Kidney epithelial cell (primary cell): ENCODE measurements around the gene FADS6. TPM values are rescaled to one million over a fixed set of nuclear protein-coding genes. Genes with fewer than 3 reads are reported as not detected.

ENCODE experiments used
- DNase-seq: peaks from one replicate; pipeline ENCODE4 v3.0.0-alpha.2; 2010; ENCODE audit warnings: low read depth
- H3K27me3 ChIP-seq: 2 replicates; pipeline ENCODE4 v1.6.0; 2011; ENCODE audit warnings: low read length; ENCODE audit not compliant: control insufficient read depth, insufficient read depth
- H3K36me3 ChIP-seq: 2 replicates; pipeline ENCODE4 v1.5.1; 2011; ENCODE audit warnings: low read length; ENCODE audit not compliant: control insufficient read depth, insufficient read depth
- H3K4me3 ChIP-seq: 2 replicates; pipeline ENCODE4 v1.5.1; 2011; ENCODE audit warnings: low read depth, mild to moderate bottlenecking, control low read depth, low read length
- total RNA-seq: library from RNA; depleted of rRNA; stranded (reverse); fragments of >200 nt; gene quantifications from 2 replicates; pipeline ENCODE4 v1.2.3, GENCODE V29; 2015
- TF ChIP-seq, protein P1 (sequence below): IDR thresholded peaks from 2 replicates; pipeline ENCODE4 v1.5.1; 2011; ENCODE audit warnings: mild to moderate bottlenecking, moderate library complexity, low read length, control low read depth, inconsistent platforms; ENCODE audit not compliant: insufficient read depth, poor library complexity, severe bottlenecking

The FADS6 gene
- total RNA-seq, 1 donor from 2014 or later = not detected

DNA sequence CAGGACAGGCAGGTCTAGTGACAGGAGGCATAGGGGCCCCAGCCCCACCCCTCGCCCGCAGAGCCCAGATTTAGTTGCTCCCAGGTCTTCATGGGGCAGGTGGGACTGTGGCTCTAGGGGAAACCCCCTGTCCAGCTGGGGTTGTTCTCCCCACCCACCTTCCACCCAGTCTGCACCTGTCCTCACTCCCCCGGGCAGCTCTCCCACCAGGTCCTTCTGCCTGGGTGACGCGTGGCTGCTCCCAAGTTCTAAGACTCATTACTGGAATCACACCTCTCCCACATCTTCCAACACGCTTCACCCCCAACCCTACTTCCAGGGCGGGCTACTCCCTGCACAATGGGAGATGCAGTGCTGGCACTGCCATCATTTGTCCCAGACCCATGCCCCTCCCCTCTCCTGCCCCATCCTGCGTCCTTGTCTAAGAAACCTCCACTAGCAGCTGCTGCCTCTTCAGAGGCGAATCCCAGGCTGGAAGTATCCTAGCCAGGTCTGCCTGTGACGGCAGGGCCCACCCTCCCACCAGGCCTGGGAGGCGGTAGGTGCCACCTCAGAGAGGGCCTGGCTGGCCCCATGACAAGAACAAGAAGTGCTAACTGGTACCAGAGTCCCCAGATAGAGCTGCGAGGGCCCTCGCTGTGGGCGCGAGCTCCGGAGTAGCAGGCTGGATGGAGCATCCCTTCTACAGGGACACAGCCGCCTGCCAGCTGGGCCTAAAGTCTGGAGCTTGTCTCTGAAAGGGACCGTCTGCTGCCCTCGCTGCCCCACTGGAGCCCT is 56.6 kb downstream of the FADS6 start:
- TF ChIP-seq, protein P1, sequence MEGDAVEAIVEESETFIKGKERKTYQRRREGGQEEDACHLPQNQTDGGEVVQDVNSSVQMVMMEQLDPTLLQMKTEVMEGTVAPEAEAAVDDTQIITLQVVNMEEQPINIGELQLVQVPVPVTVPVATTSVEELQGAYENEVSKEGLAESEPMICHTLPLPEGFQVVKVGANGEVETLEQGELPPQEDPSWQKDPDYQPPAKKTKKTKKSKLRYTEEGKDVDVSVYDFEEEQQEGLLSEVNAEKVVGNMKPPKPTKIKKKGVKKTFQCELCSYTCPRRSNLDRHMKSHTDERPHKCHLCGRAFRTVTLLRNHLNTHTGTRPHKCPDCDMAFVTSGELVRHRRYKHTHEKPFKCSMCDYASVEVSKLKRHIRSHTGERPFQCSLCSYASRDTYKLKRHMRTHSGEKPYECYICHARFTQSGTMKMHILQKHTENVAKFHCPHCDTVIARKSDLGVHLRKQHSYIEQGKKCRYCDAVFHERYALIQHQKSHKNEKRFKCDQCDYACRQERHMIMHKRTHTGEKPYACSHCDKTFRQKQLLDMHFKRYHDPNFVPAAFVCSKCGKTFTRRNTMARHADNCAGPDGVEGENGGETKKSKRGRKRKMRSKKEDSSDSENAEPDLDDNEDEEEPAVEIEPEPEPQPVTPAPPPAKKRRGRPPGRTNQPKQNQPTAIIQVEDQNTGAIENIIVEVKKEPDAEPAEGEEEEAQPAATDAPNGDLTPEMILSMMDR = no peak
- H3K4me3 ChIP-seq = no peak overlapping the region
- no peak for DNase-seq
- H3K27me3 ChIP-seq = peaks cover 21% of the 10 kb centered on the region
- no peaks in the 10 kb centered on the region for H3K36me3 ChIP-seq

DNA sequence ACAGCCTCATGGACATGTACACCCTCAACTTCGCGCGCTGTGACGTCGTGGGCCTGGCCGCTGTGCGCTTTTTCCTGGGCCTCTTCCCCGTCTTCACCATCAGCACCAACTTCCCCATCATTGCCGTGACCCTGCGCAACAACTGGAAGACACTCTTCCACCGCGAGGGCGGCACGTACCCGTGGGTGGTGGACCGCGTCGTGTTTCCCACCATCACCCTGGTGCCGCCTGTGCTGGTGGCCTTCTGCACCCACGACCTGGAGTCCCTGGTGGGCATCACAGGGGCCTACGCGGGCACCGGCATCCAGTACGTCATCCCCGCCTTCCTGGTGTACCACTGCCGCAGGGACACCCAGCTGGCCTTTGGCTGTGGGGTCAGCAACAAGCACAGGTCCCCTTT is 57.2 kb downstream of the FADS6 start:
- DNase-seq = no peak
- Histone ChIP-seq H3K36me3 (no peaks in the 10 kb centered on the region), H3K27me3 (peaks cover 15% of the 10 kb centered on the region), H3K4me3 (no peak overlapping the region)
- TF ChIP-seq, protein P1 = no peak

DNA sequence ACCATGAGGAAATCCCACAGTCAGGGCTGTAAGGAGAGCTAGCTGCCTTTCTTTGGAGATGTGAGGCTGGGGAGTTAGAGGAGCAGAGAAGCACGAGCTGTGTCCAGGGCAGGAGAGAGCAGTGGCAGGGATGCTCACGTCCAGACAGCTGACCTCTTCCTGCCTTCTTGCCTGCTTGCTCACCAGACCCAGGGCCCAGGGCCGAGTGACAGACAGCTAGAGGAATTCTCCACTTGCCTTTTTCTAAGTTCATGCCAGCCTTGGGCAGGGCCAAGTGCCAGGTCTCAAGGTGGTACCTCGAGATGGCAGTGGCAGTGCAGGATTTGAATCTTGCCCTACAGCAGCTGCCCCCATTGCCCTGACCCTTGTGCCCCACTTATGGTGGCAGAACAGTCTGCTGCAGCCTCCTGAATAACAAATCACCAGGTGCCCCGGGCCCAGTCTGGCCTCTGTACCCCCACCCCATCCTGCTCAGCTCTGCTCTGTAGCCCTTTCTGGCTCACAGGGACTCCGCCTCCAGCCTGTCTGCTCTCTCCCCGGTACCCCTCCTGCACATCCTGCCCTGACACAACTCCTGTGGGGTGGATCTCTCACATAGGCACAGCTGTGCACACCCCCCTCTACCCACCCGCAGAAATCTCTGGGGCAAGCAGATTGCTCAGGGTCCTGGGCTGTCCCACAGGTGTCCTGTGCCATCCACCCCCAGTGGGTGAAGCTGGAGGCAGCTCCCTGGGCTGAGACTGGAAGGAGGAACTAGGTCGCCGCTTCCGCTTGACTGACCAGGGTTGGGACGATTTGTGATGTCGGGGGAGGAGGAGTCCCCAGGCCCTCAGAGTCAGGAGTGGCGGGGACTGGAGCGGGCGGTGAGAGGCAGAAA is 59.7 kb downstream of the FADS6 start:
- no peak for DNase-seq
- H3K4me3 ChIP-seq = no peak overlapping the region
- peaks cover 3% of the 10 kb centered on the region for H3K27me3 ChIP-seq
- TF ChIP-seq, protein P1 = no peak
- no peaks in the 10 kb centered on the region for H3K36me3 ChIP-seq

DNA sequence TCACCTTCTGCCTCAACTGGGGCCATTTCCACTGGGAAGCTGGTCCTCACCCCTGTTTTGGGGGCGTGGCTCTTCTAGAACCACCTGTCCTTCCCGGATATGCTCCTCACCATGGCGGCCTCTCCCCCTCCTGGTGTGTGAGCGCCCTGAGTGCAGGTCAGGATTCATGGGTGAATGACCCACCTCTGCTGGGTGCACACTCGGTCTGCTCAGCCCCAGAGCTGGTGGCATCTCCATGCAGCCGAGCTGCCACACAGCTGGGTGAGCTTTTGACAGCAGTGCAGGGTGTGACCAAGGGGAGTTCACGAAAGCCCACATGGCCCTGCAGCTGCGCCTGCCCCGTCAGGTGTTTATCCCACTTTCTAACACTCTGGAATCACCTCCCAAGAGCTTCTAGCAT is 61.0 kb downstream of the FADS6 start:
- H3K4me3 ChIP-seq = no peak overlapping the region
- TF ChIP-seq, protein P1 = no peak
- peaks cover 3% of the 10 kb centered on the region for H3K27me3 ChIP-seq
- DNase-seq = no peak
- H3K36me3 ChIP-seq = no peaks in the 10 kb centered on the region

DNA sequence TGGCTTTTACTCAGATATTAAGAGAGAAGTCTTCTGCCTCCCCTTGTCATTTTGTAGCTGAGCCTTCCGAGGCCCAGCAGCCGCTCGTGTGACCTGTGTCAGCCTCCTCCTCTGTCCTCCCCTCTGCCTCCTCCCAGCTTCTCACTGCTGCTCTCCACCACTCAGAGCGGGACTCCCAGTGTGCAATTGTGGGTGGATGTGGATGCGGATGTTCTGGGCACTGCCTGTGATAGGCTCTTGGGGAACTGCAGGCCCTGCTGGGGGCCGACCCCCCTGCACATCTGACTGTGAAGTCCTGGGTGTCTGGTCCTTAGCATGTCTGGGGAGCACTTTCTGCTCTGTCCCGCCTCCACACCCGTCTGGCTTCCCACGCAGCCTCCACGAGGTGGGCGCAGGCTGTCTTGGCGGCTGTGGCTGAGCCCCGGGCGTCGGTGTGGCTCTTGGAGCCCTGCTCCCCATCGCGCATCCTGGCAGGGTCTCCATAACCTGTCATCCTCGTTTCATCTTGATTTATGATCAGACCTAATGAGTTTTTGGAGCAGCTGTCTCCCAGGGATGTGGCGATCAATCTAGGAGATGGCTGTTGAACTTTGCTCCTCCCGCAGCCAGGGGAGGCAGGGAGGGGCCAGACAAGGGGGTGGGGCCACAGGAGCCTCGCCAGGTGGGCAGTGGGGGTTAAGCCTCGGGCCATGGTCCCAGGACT is 61.8 kb downstream of the FADS6 start:
- TF ChIP-seq, protein P1 = no peak

More for the DNA sequence above, 61.8 kb downstream of the FADS6 start:
- Histone ChIP-seq H3K27me3 (peaks cover 3% of the 10 kb centered on the region), H3K36me3 (no peaks in the 10 kb centered on the region), H3K4me3 (no peak overlapping the region)
- no peak for DNase-seq
